ENCODE results near the gene LIN7B.

- no peak for TF ChIP-seq ZNF76 (tag by site-specific recombination; IDR thresholded peaks at IDR 0.05; ENCODE audit: borderline replicate concordance, low read depth)
- TF ChIP-seq REST (tag by site-specific recombination; IDR thresholded peaks at IDR 0.05), result no peak
- TF ChIP-seq ZNF768 (tag by site-specific recombination; IDR thresholded peaks at IDR 0.05), result no peak
- no peak for TF ChIP-seq ZNF521 (tag by site-specific recombination; IDR thresholded peaks at IDR 0.05)
Measured at GRCh38 chr19:49167857-49168409, 53.8 kb downstream of the LIN7B start.

Data from HEK293 (cell line).